Motor neuron (in vitro differentiated cells): Measurements from ENCODE around the gene REM2. TPM values are rescaled to one million over a fixed set of nuclear protein-coding genes. Genes with fewer than 3 reads are reported as not detected.

Experiments
- ATAC-seq, 8 experiments: fragments of 200-7000 bp; cut with Tn5 transposase; replicated peaks in 6 of 8; 2 replicates each; pipeline ENCODE4 v1.8.0; 2021; ENCODE audit warnings: mild to moderate bottlenecking in 8 of 8, moderate library complexity in 8 of 8
- H3K27ac ChIP-seq, 2 donors: fragments of 250-450 bp; sonication (Bioruptor Pico); 2 replicates each; pipeline ENCODE4 v1.9.0; 2021; ENCODE audit warnings: antibody characterized with exemption in 2 of 2, mild to moderate bottlenecking in 2 of 2, moderate library complexity in 1 of 2
- H3K4me1 ChIP-seq, 2 donors: fragments of 250-450 bp; sonication (Bioruptor Pico); replicated peaks in 1 of 2; 2 replicates each; pipeline ENCODE4 v1.6.1; 2021; ENCODE audit warnings: antibody characterized with exemption in 2 of 2, mild to moderate bottlenecking in 2 of 2, moderate library complexity in 1 of 2
- H3K4me3 ChIP-seq, 5 donors: fragments of 250-450 bp; sonication (Bioruptor Pico); 2 replicates each; pipeline ENCODE4 v1.9.0; 2021; ENCODE audit warnings: antibody characterized with exemption in 5 of 5, mild to moderate bottlenecking in 5 of 5, moderate library complexity in 4 of 5
- WGBS, 10 experiments: fragments of 450-650 bp; shearing (Covaris generic); methylation state at CpG; one replicate each; pipeline ENCODE4 v1.0.0; 2022; 5-methylcytosine and 5-hydroxymethylcytosine counted together
- in situ Hi-C, 9 experiments: fragments of 400-800 bp; cut with MboI; loops; one replicate each; pipeline ENCODE4 v1.15.0; 2021; ENCODE audit warnings: low sequenced_read_pairs in 9 of 9, low pct_unique_long_range_greater_than_20kb in 2 of 9; ENCODE audit not compliant: unreplicated experiment in 9 of 9
- total RNA-seq, 8 experiments: library from RNA; unstranded; fragments of 300-600 nt; gene quantifications; 2 replicates each; pipeline versions ENCODE4 v1.2.3 to v1.2.4, GENCODE V29; 2022

REM2 gene
- total RNA-seq, 8 experiments from 2014 or later = 0.92 to 16.1 (median 7.2) TPM

- 0 to 60% (median 13%) methylated on average over 1 of the region's 1 CpG; no CpG with 5 or more reads in 3 of the 10 experiments for WGBS, 10 experiments
Observed at GRCh38 chr14:22870811-22871223, 12.2 kb upstream of the REM2 start.

GRCh38 chr14:22871224-22872032 lies 11.6 kb upstream of the REM2 start, which contains the start of gene LRP10:
LRP10 (plus strand) TSS chr14:22871740; CDS start chr14:22872304, 564 bp downstream.
- Histone ChIP-seq H3K4me1 (peaks cover 0 to 5% of the 10 kb centered on the region in 2 donors), H3K27ac (peak within 1 kb of the TSS; percentile 13 to 16), H3K4me3 (peak within 1 kb of the TSS; percentile 31 to 88 (median 54))
- in situ Hi-C loops = loop anchor here in 8 of 9 experiments (25.0 kb wide), 3 partner anchors 284 to 484 kb away; partner anchors contain the start of genes ABHD4 (in 1 of the 8) and DAD1 (in 1 of the 8)
- 0 to 7% (median 1%) methylated on average over 1 to 9 of the region's 50 CpGs; no CpG with 5 or more reads in 4 of the 10 experiments for WGBS, 10 experiments
- peak; percentile 77 to 94 (median 92) for ATAC-seq

More at GRCh38 chr14:22870811-22871223, 12.2 kb upstream of the REM2 start:
- Histone ChIP-seq H3K27ac (no peak overlapping the region), H3K4me3 (peak overlapping the region in 4 of 5 donors; percentile 53 to 88 (median 58)), H3K4me1 (peaks cover 0 to 5% of the 10 kb centered on the region in 2 donors)
- no peak for ATAC-seq
- in situ Hi-C loops = loop anchor here in 8 of 9 experiments (25.0 kb wide), 3 partner anchors 284 to 484 kb away; partner anchors contain the start of genes ABHD4 (in 1 of the 8) and DAD1 (in 1 of the 8)

DNA sequence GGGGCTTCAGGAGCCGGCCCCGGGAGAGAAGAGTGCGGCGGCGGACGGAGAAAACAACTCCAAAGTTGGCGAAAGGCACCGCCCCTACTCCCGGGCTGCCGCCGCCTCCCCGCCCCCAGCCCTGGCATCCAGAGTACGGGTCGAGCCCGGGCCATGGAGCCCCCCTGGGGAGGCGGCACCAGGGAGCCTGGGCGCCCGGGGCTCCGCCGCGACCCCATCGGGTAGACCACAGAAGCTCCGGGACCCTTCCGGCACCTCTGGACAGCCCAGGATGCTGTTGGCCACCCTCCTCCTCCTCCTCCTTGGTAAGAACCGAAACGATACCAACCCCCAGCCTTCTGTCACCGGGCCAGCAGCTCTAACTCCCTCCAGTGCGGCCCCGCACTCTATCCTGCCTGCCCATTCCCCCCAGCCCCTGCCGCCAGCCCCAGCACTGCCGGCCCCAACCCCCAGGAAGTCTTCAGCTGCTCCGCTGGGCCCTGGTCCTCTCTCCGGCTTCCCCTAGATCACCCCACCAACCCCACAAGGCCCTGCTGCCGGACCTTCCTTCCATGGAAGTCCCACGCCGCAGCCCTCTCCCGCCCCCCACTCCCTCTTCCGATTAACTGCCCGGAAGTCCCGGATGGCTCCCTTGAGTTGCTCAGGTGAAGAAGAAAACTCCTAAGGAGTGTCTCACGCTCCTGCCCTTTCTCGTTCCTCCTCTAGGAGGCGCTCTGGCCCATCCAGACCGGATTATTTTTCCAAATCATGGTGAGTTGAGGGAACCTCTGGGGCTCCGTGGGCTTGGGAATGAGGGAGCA lies 10.8 kb upstream of the REM2 start:
- H3K4me3 ChIP-seq = peak overlapping the region; percentile 31 to 88 (median 54)
- H3K27ac ChIP-seq = peak overlapping the region; percentile 13 to 16
- ATAC-seq = peak; percentile 30 to 54 (median 50)
- in situ Hi-C loops = loop anchor here in 8 of 9 experiments (25.0 kb wide), 3 partner anchors 285 to 485 kb away; partner anchors contain the start of genes ABHD4 (in 1 of the 8) and DAD1 (in 1 of the 8)
- 0% methylated on average over 1 of the region's 45 CpGs; no CpG with 5 or more reads in 7 of the 10 experiments for WGBS, 10 experiments
- H3K4me1 ChIP-seq = peaks cover 0 to 5% of the 10 kb centered on the region in 2 donors

- 4 to 83% (median 56%) methylated on average over 1 to 9 of the region's 10 CpGs; no CpG with 5 or more reads in 1 of the 10 experiments for WGBS, 10 experiments
- Histone ChIP-seq H3K4me3 (peak overlapping the region; percentile 31 to 88 (median 54)), H3K4me1 (peaks cover 0 to 5% of the 10 kb centered on the region in 2 donors), H3K27ac (peak overlapping the region in 1 of 2 donors; percentile 13)
- in situ Hi-C loops = loop anchor here in 8 of 9 experiments (25.0 kb wide), 3 partner anchors 286 to 486 kb away; partner anchors contain the start of genes ABHD4 (in 1 of the 8) and DAD1 (in 1 of the 8)
- peak in 3 of 8 experiments; percentile 1 to 2 (median 1) for ATAC-seq
Observed at GRCh38 chr14:22872833-22873520, 10.0 kb upstream of the REM2 start.

DNA sequence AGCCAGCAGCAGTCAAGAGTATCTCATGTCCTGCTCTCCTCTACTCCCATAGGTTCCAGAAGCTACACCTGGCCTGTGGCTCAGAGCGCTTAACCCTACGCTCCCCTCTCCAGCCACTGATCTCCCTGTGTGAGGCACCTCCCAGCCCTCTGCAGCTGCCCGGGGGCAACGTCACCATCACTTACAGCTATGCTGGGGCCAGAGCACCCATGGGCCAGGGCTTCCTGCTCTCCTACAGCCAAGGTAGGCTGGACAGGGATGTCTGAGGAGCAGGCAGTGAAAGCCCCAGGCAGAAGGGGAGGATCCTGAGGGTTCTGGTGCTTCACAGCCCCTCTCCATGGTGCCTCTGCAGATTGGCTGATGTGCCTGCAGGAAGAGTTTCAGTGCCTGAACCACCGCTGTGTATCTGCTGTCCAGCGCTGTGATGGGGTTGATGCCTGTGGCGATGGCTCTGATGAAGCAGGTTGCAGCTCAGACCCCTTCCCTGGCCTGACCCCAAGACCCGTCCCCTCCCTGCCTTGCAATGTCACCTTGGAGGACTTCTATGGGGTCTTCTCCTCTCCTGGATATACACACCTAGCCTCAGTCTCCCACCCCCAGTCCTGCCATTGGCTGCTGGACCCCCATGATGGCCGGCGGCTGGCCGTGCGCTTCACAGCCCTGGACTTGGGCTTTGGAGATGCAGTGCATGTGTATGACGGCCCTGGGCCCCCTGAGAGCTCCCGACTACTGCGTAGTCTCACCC lies 7.8 kb upstream of the REM2 start:
- in situ Hi-C loops = no loop called here
- no peak for ATAC-seq
- Histone ChIP-seq H3K4me3 (no peak overlapping the region), H3K27ac (no peak overlapping the region), H3K4me1 (peaks cover 0 to 5% of the 10 kb centered on the region in 2 donors)
- WGBS, 10 experiments = 90 to 100% (median 100%) methylated on average over 1 to 4 of the region's 15 CpGs; no CpG with 5 or more reads in 3 of the 10 experiments

- no peak overlapping the region for H3K4me3 ChIP-seq
- in situ Hi-C loops = no loop called here
- H3K27ac ChIP-seq = no peak overlapping the region
- ATAC-seq = no peak
- peaks cover 0 to 5% of the 10 kb centered on the region in 2 donors for H3K4me1 ChIP-seq
- WGBS, 10 experiments = 80 to 100% (median 100%) methylated on average over 1 to 3 of the region's 20 CpGs; no CpG with 5 or more reads in 7 of the 10 experiments
Observed at GRCh38 chr14:22875748-22876319, 7.2 kb upstream of the REM2 start.

- in situ Hi-C loops = no loop called here
- 60% methylated on average over 1 of the region's 22 CpGs; no CpG with 5 or more reads in 9 of the 10 experiments for WGBS, 10 experiments
- ATAC-seq = no peak
- H3K4me3 ChIP-seq = no peak overlapping the region
- no peak overlapping the region for H3K27ac ChIP-seq
- peaks cover 3 to 10% of the 10 kb centered on the region in 2 donors for H3K4me1 ChIP-seq
Observed at GRCh38 chr14:22877000-22877501, 6.0 kb upstream of the REM2 start.

DNA sequence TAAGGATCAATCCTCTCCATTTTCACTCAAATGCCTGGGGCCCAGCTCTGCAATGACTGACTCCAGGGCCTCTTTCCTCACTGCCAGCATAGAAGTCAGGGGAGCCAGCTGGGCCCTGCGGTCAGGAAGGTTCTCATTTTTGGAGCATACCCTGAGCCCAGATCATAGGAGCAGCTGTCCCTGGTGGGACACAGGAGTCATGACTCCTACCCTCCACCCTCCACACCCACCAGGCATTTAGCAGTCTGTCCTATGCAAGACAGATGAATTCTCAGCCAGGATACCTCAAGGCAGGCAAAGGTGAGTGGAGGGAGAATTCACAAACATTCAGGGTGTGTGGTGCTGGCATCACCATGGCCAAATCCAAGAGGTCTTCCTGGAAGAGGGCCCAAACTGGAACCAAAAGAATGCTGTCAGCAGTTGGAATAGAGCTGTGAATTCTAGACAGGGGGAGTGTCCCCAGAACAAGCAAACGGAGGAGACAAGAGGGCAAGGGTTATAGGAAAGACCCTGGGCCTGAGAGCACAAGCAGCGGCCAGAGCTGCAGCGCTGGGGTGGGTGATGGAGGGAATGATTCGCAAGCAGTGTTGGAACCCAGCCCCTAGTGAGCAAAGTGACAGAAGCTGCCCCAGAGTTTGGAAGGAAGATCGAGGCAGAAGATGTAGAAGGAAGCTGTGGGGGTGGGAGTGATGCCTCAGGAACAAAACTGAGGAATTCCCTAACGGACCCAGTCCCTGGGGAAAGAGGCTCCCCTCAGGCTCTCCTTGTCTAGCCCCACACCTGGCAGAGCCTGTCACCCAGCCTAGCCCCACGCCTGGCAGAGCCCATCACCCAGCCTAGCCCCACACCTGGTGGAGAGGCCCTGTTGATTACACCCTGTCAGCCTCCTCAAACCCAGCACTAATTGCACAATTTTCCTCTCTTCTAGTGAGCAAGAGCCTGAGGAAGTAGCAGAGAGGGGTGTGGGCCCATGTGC lies 4.5 kb upstream of the REM2 start:
- 68 to 100% (median 83%) methylated on average over 1 to 5 of the region's 8 CpGs; no CpG with 5 or more reads in 2 of the 10 experiments for WGBS, 10 experiments
- in situ Hi-C loops = no loop called here
- Histone ChIP-seq H3K4me3 (no peak overlapping the region), H3K27ac (no peak overlapping the region), H3K4me1 (peaks cover 14 to 15% of the 10 kb centered on the region in 2 donors)
- no peak for ATAC-seq

GRCh38 chr14:22882064-22882463 lies 958 bp upstream of the REM2 start:
- peaks cover 39 to 42% of the 10 kb centered on the region in 2 donors for H3K4me1 ChIP-seq
- H3K27ac ChIP-seq = peak overlapping the region; percentile 63 to 93
- in situ Hi-C loops = no loop called here
- WGBS, 10 experiments = 10 to 95% (median 60%) methylated on average over 3 to 7 of the region's 7 CpGs; no CpG with 5 or more reads in 1 of the 10 experiments
- H3K4me3 ChIP-seq = no peak overlapping the region
- ATAC-seq = no peak

- Histone ChIP-seq H3K4me1 (peaks cover 39 to 45% of the 10 kb centered on the region in 2 donors), H3K27ac (peak overlapping the region; percentile 63 to 93), H3K4me3 (peak overlapping the region; percentile 37 to 47 (median 41))
- in situ Hi-C loops = no loop called here
- 0 to 100% (median 50%) methylated on average over 1 to 2 of the region's 6 CpGs; no CpG with 5 or more reads in 5 of the 10 experiments for WGBS, 10 experiments
- peak; percentile 10 to 72 (median 62) for ATAC-seq
Observed at GRCh38 chr14:22882529-22883172, 371 bp upstream of the REM2 start.
